Effector CD4-positive, alpha-beta T cell (primary cell): ENCODE measurements around the gene DRAM2.

Experiments used
- DNase-seq: peaks from one replicate; pipeline ENCODE4 v3.0.0-alpha.2; 2020
- total RNA-seq: gene quantifications from one replicate; lab custom pipeline; 2026; lab: John Stamatoyannopoulos, UW

The DRAM2 gene
- total RNA-seq = 29.6 reads per million, percentile 56 among the genes with 10 or more reads in this experiment

DNA sequence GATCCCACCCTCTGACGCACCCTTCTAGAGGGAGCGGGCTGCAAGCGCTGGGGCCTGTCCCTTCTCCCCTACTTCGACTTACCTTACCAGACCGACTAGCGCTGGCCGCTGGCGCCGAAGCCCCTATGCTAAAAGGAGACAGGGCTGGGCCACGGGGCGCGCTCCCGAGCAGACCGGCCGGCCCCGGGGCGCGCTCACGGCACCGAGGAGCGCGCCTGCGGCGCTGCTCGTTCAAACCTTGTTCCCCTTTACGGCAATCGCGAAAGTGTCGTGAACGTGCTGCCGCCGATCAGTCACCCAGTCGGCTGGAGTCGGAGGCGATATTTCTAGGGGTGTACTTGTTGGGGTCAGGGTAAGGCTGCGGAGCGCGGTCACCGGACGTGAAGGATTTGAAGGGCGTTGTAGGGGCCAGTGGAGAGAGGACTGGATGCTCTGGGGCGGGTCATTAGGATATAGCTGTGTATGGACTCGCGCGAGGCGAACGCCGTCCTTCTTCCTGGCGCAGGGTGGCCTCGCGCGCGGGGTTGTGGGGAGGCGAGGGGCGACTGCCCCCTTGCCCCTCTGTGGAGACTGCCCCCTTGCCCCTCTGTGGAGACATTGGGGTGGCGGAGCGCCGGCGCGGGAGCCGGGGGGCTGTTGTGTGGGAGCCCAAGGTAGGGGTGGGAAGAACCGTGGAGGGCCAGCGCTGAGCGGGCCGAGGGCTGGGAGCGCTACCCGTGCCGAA is at the start of gene DRAM2, which contains the start of gene CEPT1:
Gene DRAM2, minus strand, starts transcription at position 138 of the 724 bp plus-strand sequence. CDS start 8,539 bp downstream, outside the sequence.
Gene CEPT1, plus strand, starts transcription at position 268 of the 724 bp plus-strand sequence. CDS start 7,492 bp downstream, outside the sequence.
- DNase-seq = peak; percentile 96

- no peak for DNase-seq
Observed at GRCh38 chr1:111184663-111185062, 44.8 kb upstream of the DRAM2 start.

DNA sequence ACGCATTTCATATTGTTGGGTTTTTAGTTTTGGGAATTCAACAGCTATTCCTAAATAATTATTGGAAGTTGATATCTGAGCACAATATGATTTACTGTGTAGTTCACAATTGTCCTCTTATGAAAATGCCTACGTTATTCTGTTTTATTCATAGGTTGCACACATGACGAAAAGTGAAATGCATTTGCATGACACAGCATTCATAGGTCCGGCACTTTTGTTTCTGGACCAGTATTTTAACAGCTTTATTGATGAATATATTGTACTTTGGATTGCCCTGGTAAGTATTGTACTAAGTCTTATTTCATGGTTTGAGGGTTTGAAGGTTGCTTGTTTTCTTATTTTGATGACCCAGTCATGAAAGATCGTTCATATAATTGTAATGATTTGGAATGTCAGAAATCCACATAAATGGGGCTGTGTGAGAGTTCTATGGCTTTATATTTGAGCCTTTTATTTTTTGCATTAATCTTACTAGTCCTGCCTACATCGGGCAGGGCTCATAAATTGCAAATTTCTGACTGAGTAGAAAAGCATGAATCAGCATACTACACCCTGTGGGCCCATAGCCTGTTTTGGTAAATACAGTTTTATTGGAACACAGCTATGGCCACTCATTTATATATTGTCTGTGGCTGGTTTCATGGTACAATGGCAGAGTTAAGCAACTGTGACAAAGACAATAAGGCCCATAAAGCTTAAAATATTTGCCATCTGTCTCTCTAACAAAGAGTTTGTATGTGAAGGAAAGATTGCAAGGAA is 43.6 kb upstream of the DRAM2 start:
- no peak for DNase-seq

DNA sequence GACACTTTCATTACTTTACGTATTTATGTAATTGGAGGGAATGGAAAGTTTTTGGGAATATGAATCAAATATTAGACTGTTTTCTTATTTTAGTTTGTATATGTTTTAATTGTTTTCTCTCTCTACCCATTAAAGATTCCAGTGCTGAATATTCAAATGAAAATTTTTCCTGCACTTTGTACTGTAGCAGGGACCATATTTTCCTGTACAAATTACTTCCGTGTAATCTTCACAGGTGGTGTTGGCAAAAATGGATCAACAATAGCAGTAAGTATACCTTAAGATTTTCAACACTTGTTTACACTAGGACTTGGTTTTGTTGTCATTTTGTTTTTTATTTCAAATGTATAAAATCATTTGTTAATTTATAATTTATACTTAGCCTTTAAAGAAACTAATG is 42.2 kb upstream of the DRAM2 start:
- DNase-seq = no peak

DNA sequence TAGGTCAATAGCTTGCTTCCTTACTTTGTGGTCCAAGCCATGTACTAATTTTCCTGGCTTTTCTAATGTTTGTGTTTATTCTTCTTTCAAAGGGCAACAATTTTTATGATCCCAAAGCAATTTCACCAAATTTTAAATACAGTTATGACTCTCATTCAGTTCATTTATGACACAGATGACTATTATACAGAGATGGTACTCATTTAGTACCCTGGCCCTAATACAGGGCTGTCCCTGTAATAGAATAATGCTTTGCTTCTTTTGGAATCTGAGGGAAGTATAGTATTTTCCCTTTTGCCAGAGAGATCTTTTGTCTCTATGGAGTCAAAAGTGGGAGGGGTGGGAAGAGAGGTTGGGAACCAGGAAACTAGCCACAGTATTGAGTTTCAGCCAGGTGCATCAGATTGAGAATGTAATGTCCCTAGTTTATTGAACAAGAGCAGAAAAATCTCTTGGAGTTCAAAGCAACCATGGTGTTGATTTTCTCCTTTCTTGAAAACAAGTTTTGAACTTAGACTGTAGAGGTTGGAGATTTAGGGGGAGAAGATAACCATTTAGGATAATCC is 40.2 kb upstream of the DRAM2 start:
- DNase-seq = no peak

DNA sequence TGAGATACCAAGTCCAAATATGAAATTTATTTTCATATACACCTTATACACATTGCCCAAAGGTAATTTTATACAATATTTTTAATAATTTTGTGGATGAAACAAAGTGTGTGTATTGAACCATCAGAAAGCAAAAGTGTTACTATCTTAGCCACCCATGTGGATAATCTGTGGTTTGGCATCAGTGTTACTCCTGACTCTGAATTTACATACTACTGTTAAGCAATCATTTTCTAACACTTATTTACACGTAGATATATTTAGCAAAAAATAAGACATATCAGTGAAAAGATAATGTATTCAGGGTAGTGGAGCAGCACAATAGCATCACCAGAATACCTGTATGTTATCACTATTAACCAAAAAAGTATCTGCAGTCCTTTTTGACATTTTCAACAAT is 36.8 kb upstream of the DRAM2 start:
- DNase-seq = no peak

DNA sequence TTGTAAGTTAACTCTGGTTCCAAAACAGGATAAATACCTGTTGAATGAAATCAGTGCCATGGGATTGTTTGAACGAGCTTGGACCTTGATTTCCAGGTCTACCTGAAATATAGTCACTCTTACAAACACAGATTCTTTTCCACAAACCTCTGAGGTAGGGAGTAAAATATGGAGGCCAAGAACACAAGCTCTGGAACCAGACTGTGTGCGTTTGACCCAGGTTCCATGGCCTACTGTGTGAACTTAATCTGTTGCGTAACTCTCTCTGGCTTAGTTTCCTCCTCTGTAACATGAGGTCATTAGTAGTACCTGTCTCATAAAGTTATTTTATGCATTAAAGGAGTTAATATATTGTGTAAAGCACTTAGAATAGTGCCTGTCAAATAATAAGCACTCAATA is 35.5 kb upstream of the DRAM2 start:
- DNase-seq = no peak

DNA sequence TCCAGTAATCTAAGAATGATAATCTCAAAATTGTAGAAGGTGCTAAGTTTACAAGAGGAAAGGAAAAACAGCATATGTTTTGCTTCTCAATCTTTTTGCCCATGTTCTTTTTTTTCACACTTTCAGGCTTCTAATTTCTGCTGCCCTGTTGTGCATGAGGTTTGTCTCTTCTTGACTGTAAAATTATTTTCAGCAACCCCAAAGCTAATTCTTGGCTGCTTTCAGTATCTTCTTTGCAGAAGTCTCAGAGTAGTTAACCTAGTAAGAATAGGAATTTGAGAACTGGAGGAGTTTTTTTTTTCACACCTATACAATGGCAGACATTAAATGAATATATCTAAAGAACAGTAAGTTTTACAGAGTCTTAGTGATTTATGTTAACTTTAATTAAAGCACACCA is 34.2 kb upstream of the DRAM2 start:
- no peak for DNase-seq

DNA sequence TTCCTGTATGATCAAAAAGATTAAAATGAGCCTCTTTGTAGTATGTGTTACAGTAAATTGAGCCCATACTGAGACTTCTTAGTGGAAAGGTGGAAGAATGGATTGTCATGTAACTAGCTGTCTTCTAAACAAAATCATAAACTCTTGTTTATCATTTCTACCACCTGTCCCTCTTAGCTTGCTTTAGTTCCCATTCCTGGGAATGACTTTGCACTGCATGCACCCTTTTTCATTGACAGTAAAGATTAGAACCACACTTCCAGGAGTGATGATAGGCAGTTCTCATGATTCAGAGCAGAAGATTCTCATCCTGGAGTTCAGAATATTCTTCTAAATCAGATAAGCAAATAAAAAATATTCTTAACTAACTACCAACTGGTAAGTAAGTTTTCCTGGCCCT is 32.6 kb upstream of the DRAM2 start:
- no peak for DNase-seq

GRCh38 chr1:111164151-111164550 is 24.3 kb upstream of the DRAM2 start:
- no peak for DNase-seq

DNA sequence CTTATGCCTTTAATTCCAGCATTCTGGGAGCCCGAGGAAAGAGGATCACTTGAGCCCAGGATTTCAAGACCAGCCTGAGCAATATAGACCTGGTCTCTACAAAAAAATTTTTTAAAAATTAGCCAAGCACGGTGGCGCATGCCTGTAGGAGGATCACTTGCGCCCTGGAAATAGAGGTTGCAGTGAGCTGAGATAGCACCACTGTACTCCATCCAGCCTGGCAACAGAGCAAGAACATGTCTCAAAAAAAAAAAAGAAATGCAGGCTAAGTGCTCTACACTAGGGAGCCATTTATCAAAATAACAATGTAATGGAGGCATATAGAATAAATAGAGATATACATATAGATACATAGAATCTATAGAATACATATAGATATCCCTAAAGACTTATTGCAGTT is 23.5 kb upstream of the DRAM2 start:
- no peak for DNase-seq

DNA sequence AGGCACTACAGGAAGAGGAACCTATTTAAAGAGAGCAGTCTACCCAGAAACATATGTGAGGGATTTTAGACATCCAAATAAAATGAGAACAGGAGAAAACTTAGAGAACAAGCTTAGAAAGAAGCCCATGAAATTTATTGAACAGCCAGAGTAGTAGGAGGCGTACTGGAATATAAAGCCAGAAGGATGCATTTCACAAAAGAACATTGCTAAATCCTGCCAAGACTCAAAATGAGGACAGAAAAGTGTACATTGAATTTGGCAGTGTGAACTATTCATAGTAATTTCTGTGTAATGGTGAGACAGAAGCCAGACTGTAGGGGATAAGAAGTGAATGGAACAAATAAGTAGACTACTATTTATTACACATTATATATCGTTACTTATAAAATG is 22.6 kb upstream of the DRAM2 start:
- DNase-seq = no peak

GRCh38 chr1:111161843-111162487 is 22.1 kb upstream of the DRAM2 start:
- no peak for DNase-seq

- no peak for DNase-seq
Observed at GRCh38 chr1:111157431-111157830, 17.5 kb upstream of the DRAM2 start.

DNA sequence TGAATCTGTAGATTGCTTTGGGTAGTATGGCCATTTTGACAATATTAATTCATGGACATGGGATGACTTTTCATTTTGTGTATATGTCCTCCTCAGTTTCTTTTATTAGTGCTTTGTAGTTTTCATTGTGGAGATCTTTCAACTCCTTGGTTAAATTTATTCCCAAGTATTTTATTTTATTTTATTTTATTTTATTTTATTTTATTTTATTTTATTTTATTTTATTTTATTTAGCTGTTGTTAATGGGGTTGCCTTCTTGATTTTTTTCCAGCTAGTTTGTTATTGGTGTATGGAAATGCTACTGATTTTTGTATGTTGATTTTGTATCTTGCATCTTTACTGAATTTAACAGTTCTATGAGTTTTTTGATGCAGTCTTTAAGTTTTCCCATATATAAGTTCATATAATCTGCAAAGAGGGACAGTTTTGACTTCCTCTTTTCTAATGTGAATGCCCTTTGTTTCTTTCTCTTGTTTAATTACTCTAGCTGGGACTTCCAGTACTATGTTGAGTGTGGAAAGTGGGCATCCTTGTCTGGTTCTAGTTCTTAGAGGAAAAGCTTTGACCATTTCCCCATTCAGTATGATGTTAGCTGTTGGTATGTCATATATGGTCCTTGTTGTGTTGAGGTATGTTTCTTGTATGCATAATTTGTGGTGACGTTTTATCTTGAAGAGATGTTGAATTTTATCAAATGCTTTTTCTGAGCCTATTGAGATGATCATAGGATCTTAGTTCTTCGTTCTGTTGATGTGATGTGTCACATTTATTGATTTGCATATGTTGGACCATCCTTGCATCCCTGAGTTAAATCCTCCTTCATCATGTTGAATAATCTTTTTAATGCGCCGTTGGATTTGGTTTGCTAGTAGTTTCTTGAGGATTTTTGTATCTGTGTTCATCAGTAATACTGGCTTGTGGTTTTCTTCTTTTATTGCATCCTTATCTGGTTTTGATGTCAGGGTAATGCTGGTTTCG is 14.4 kb upstream of the DRAM2 start:
- DNase-seq = no peak

GRCh38 chr1:111151838-111152237 is 11.9 kb upstream of the DRAM2 start:
- no peak for DNase-seq

DNA sequence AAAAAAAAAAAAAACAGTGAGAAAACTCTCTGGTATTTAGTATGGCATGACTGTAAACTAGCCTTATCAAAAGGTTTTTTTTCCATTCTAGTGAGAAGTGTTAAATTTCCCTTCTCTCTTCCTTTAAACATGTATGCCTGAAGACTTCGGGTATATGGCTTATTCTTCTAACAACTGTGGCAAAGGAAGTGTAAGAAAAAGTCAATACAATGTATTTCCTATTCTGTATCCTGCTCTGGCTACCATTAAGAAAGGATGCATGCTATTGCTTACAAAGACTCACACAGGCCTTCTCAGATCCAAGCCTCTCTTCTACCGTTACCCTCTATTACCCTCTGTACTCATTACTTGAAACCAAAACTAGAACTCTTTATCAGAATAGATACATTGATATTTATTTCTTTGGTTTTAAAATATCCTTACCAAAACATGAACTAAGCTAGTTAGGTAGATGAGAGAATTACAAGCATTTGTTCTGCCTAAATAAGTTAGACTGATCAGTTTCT is 8.5 kb upstream of the DRAM2 start:
- DNase-seq = no peak

DNA sequence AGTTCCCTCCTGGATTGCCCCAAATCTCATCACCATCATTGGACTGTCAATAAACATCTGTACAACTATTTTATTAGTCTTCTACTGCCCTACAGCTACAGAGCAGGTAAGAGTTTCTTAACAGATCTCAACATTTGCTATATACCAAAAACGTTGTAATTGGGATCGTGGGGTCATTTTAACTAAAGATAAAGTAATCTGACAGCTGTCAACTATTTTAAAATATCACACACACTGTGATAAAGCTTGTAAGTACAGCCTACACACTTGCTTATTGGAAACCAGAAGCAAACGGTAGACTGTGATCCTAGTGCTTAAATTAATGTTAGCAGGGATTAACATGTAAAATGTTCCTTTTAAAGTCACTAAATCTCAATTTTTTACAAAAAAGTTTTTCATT is 8.1 kb upstream of the DRAM2 start:
- no peak for DNase-seq

- no peak for DNase-seq
Observed at GRCh38 chr1:111145963-111146768, 6.3 kb upstream of the DRAM2 start.

GRCh38 chr1:111145542-111145941 is 5.6 kb upstream of the DRAM2 start:
- DNase-seq = no peak
